Keratinocyte (primary cell): ENCODE measurements around the gene CAMK2D. TPM values are rescaled to one million over a fixed set of nuclear protein-coding genes. Genes with fewer than 3 reads are reported as not detected.

Experiments
- DNase-seq: peaks from one replicate; pipeline ENCODE4 v3.0.0-alpha.2; 2011; ENCODE audit warnings: low read depth, missing footprints, low spot score
- FAIRE-seq: peaks from 2 replicates; lab custom pipeline; 2011; peaks lifted over from hg19 to GRCh38; lab: Jason Lieb, UNC
- H2AFZ ChIP-seq: 2 replicates; pipeline ENCODE4 v1.6.0; 2012; ENCODE audit warnings: low read length, control low read depth, inconsistent platforms; ENCODE audit not compliant: control insufficient read depth
- H3K27ac ChIP-seq: 2 replicates; pipeline ENCODE4 v1.5.1; 2011; ENCODE audit warnings: low read length; ENCODE audit not compliant: control insufficient read depth, insufficient read depth
- H3K27me3 ChIP-seq: 3 replicates; pipeline ENCODE4 v1.6.0; 2011; ENCODE audit warnings: low read length; ENCODE audit not compliant: control insufficient read depth, insufficient read depth; ENCODE audit errors: extremely low read depth
- H3K36me3 ChIP-seq, 2 experiments: 2 replicates in 1 of 2; 3 replicates in 1 of 2; pipeline ENCODE4 v1.5.1; 2011; ENCODE audit warnings: low read length in 2 of 2, mild to moderate bottlenecking in 1 of 2; ENCODE audit not compliant: control insufficient read depth in 2 of 2, insufficient read depth in 2 of 2; ENCODE audit errors: extremely low read depth in 1 of 2
- H3K4me1 ChIP-seq: 3 replicates; pipeline ENCODE4 v1.5.1; 2011; ENCODE audit warnings: low read length; ENCODE audit not compliant: control insufficient read depth, insufficient read depth; ENCODE audit errors: extremely low read depth
- H3K4me2 ChIP-seq: 3 replicates; pipeline ENCODE4 v1.6.0; 2011; ENCODE audit warnings: low read depth, low read length; ENCODE audit not compliant: control insufficient read depth, insufficient read depth; ENCODE audit errors: extremely low read depth
- H3K4me3 ChIP-seq, 3 experiments: fragments of 200-600 bp in 1 of 3; sonication (generic) in 1 of 3; 2 replicates in 2 of 3; 3 replicates in 1 of 3; pipeline ENCODE4 v1.5.1; 2011 to 2016; ENCODE audit warnings: low read length in 3 of 3, mild to moderate bottlenecking in 3 of 3, control low read depth in 2 of 3, inconsistent platforms in 1 of 3, low read depth in 1 of 3, mixed read lengths in 1 of 3, mixed run types in 1 of 3, moderate library complexity in 1 of 3; ENCODE audit not compliant: control insufficient read depth in 2 of 3, insufficient read depth in 2 of 3; ENCODE audit errors: extremely low read depth in 1 of 3
- H3K79me2 ChIP-seq: 2 replicates; pipeline ENCODE4 v1.6.0; 2012; ENCODE audit warnings: low read length; ENCODE audit not compliant: control insufficient read depth, insufficient read depth
- H3K9ac ChIP-seq: 3 replicates; pipeline ENCODE4 v1.6.0; 2011; ENCODE audit warnings: low read length; ENCODE audit not compliant: control insufficient read depth, insufficient read depth; ENCODE audit errors: extremely low read depth
- H3K9me1 ChIP-seq: 3 replicates; pipeline ENCODE4 v1.6.0; 2011; ENCODE audit warnings: low read length; ENCODE audit not compliant: control insufficient read depth, insufficient read depth; ENCODE audit errors: extremely low read depth
- H3K9me3 ChIP-seq: 2 replicates; pipeline ENCODE4 v1.5.1; 2012; ENCODE audit warnings: low read depth, low read length; ENCODE audit not compliant: control insufficient read depth
- H4K20me1 ChIP-seq: 3 replicates; pipeline ENCODE4 v1.6.0; 2011; ENCODE audit warnings: low read length; ENCODE audit not compliant: control insufficient read depth, insufficient read depth; ENCODE audit errors: extremely low read depth
- CTCF ChIP-seq, 3 experiments: IDR thresholded peaks in 1 of 3; conservative IDR thresholded peaks in 1 of 3; optimal IDR thresholded peaks in 1 of 3; 2 replicates in 2 of 3; 3 replicates in 1 of 3; pipeline versions ENCODE3 to v1.5.1; 2011; ENCODE audit warnings: low read length in 3 of 3, mild to moderate bottlenecking in 3 of 3, moderate library complexity in 2 of 3, control low read depth in 1 of 3, inconsistent platforms in 1 of 3; ENCODE audit not compliant: insufficient read depth in 2 of 3; ENCODE audit errors: extremely low read depth in 1 of 3
- EZH2 ChIP-seq: IDR thresholded peaks from one replicate; pipeline ENCODE4 v1.6.1; 2012; ENCODE audit warnings: inconsistent platforms, mild to moderate bottlenecking, low read length, moderate library complexity
- dilution Hi-C: fragments of 300-500 bp; cut with MboI; formaldehyde crosslinking; loops from one replicate; pipeline ENCODE4 v1.7.0; 2020; ENCODE audit warnings: low sequenced_read_pairs; ENCODE audit not compliant: extremely low pct_ligation_motif_present
- polyA plus RNA-seq, 5 experiments: library from polyadenylated mRNA; depleted of rRNA in 3 of 5; stranded (reverse) in 3 of 5; stranded (forward) in 1 of 5; unstranded in 1 of 5; fragments of >200 nt; gene quantifications; 1 replicate in 1 of 5; 2 replicates in 3 of 5; 3 replicates in 1 of 5; pipeline versions ENCODE4 v1.2.1 to v1.2.3, GENCODE V29; 2011 to 2012; ENCODE audit warnings: missing spikeins in 2 of 5, low read depth in 1 of 5, low replicate concordance in 1 of 5

CAMK2D gene
- polyA plus RNA-seq, 1 donor (not counting 4 experiments of a cell fraction or from before 2014, with no cell fraction given) = 18.8 TPM

DNA sequence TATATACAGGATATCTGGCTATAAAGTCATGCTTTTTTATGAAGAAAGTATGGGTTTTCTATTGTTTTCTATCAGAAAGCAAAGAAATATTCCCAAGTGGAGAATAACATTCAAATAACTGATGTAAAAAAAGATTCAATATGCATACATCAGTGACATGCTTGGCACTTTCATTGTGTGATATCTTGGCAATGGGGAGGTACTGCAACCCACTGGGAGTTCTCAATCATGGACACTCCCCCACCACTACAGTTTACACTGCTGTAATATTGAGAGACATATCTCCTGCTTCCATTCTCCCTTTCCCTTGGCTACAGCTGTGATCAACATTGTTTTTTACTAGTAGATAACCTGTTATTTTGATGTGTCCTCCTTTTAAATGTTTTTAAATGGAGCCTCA is 257.8 kb downstream of the CAMK2D start:
- H3K36me3 ChIP-seq = no peaks in the 10 kb centered on the region
- no peaks in the 10 kb centered on the region for H4K20me1 ChIP-seq
- no peak for FAIRE-seq
- H3K9me3 ChIP-seq = no peaks in the 10 kb centered on the region
- H3K4me2 ChIP-seq = no peak overlapping the region
- H2AFZ ChIP-seq = no peak overlapping the region
- no peaks in the 10 kb centered on the region for H3K4me1 ChIP-seq
- no peaks in the 10 kb centered on the region for H3K27me3 ChIP-seq
- DNase-seq = no peak
- H3K9ac ChIP-seq = no peak overlapping the region
- no peaks in the 10 kb centered on the region for H3K9me1 ChIP-seq
- H3K27ac ChIP-seq = no peak overlapping the region
- dilution Hi-C loops = no loop called here
- TF ChIP-seq EZH2 (no peak), CTCF (optimal IDR thresholded peaks at IDR 0.05 in 1 of 3, IDR thresholded peaks at IDR 0.05 in 1 of 3, conservative IDR thresholded peaks at IDR 0.05 in 1 of 3; ENCODE audit: extremely low read depth in 1 of 3, insufficient read depth in 2 of 3, low read length in 3 of 3) (no peak)
- no peaks in the 10 kb centered on the region for H3K79me2 ChIP-seq
- H3K4me3 ChIP-seq = no peak overlapping the region

GRCh38 chr4:113502906-113503305 is 258.6 kb downstream of the CAMK2D start:
- no peak overlapping the region for H3K4me3 ChIP-seq
- H4K20me1 ChIP-seq = no peaks in the 10 kb centered on the region
- no peak for DNase-seq
- H3K79me2 ChIP-seq = no peaks in the 10 kb centered on the region
- H3K9me1 ChIP-seq = no peaks in the 10 kb centered on the region
- H3K27ac ChIP-seq = no peak overlapping the region
- no peaks in the 10 kb centered on the region for H3K27me3 ChIP-seq
- dilution Hi-C loops = no loop called here
- H3K4me2 ChIP-seq = no peak overlapping the region
- TF ChIP-seq CTCF (optimal IDR thresholded peaks at IDR 0.05 in 1 of 3, IDR thresholded peaks at IDR 0.05 in 1 of 3, conservative IDR thresholded peaks at IDR 0.05 in 1 of 3; ENCODE audit: extremely low read depth in 1 of 3, insufficient read depth in 2 of 3, low read length in 3 of 3) = no peak
- H2AFZ ChIP-seq = no peak overlapping the region
- H3K9ac ChIP-seq = no peak overlapping the region
- H3K36me3 ChIP-seq = no peaks in the 10 kb centered on the region
- no peaks in the 10 kb centered on the region for H3K4me1 ChIP-seq
- no peak for FAIRE-seq
- H3K9me3 ChIP-seq = no peaks in the 10 kb centered on the region
